ENCODE results near the gene LOXL1.
A peak's percentile ranks its signal among the peaks of the same experiment; 100 is the strongest.
"Not testable (repeated sequence)": the region's sequence is repeated elsewhere in the genome, so short reads cannot be mapped to it uniquely, and the experiment has no call there.

Gene LOXL1

GRCh38 chr15:73952171-73952912 is 26.1 kb downstream of the LOXL1 start:
- DNase-seq (ENCODE audit: low read depth in 1 of 2, low spot score in 1 of 2): no peak

- DNase-seq (ENCODE audit: low read depth in 1 of 2, low spot score in 1 of 2): no peak
Observed at GRCh38 chr15:73952913-73953750, 26.9 kb downstream of the LOXL1 start.

GRCh38 chr15:73954188-73955145 is 28.2 kb downstream of the LOXL1 start:
- no peak for DNase-seq (ENCODE audit: low read depth in 1 of 2, low spot score in 1 of 2)

GRCh38 chr15:73955326-73955725 is 29.1 kb downstream of the LOXL1 start:
- DNase-seq (ENCODE audit: low read depth in 1 of 2, low spot score in 1 of 2): no peak

GRCh38 chr15:73955861-73956742 is 29.8 kb downstream of the LOXL1 start:
- DNase-seq (ENCODE audit: low read depth in 1 of 2, low spot score in 1 of 2): no peak

GRCh38 chr15:73956743-73957135 is 30.5 kb downstream of the LOXL1 start:
- DNase-seq (ENCODE audit: low read depth in 1 of 2, low spot score in 1 of 2): no peak

- DNase-seq (ENCODE audit: low read depth in 1 of 2, low spot score in 1 of 2): no peak
Observed at GRCh38 chr15:73957276-73957675, 31.0 kb downstream of the LOXL1 start.

GRCh38 chr15:73957785-73958184 is 31.5 kb downstream of the LOXL1 start:
- no peak for DNase-seq (ENCODE audit: low read depth in 1 of 2, low spot score in 1 of 2)

GRCh38 chr15:73959012-73959581 is 32.8 kb downstream of the LOXL1 start:
- no peak for DNase-seq (ENCODE audit: low read depth in 1 of 2, low spot score in 1 of 2)

- DNase-seq (ENCODE audit: low read depth in 1 of 2, low spot score in 1 of 2): no peak
Observed at GRCh38 chr15:73959801-73960200, 33.5 kb downstream of the LOXL1 start.

GRCh38 chr15:73960472-73961070 is 34.3 kb downstream of the LOXL1 start:
- DNase-seq (ENCODE audit: low read depth in 1 of 2, low spot score in 1 of 2): not testable (repeated sequence)

GRCh38 chr15:73962433-73962832 is 36.2 kb downstream of the LOXL1 start:
- no peak for DNase-seq (ENCODE audit: low read depth in 1 of 2, low spot score in 1 of 2)

GRCh38 chr15:73964736-73965093 is 38.5 kb downstream of the LOXL1 start:
- peak; percentile 78 to 83 for DNase-seq (ENCODE audit: low read depth in 1 of 2, low spot score in 1 of 2)

GRCh38 chr15:73965094-73965757 is 39.0 kb downstream of the LOXL1 start:
- peak in 1 of 2 donors; percentile 38 for DNase-seq (ENCODE audit: low read depth in 1 of 2, low spot score in 1 of 2)

- no peak for DNase-seq (ENCODE audit: low read depth in 1 of 2, low spot score in 1 of 2)
Observed at GRCh38 chr15:73965758-73966113, 39.5 kb downstream of the LOXL1 start.

GRCh38 chr15:73968461-73968860 is 42.2 kb downstream of the LOXL1 start:
- no peak for DNase-seq (ENCODE audit: low read depth in 1 of 2, low spot score in 1 of 2)

GRCh38 chr15:73969151-73969759 is 43.0 kb downstream of the LOXL1 start:
- no peak for DNase-seq (ENCODE audit: low read depth in 1 of 2, low spot score in 1 of 2)

- DNase-seq (ENCODE audit: low read depth in 1 of 2, low spot score in 1 of 2): peak; percentile 55 to 67
Observed at GRCh38 chr15:73972984-73973682, 46.9 kb downstream of the LOXL1 start.

Data from stimulated activated CD4-positive, alpha-beta T cell treated with anti-CD3 and anti-CD28 coated beads, Interleukin-15, amount 100 ng/mL, for 1 hour (primary cell).